GM19324 (cell line): ENCODE measurements around the gene TMEM121.

Experiments
- ATAC-seq: cut with Tn5 transposase; IDR thresholded peaks from one replicate; pipeline ENCODE4 v1.9.1; 2021; ENCODE audit warnings: mild to moderate bottlenecking, moderate library complexity; ENCODE audit not compliant: unreplicated experiment, low FRiP score

TMEM121 gene

GRCh38 chr14:105527381-105527825 lies 1.0 kb downstream of the TMEM121 start:
- no peak for ATAC-seq

GRCh38 chr14:105527826-105528585 lies 1.6 kb downstream of the TMEM121 start:
- ATAC-seq, result no peak

GRCh38 chr14:105528586-105529318 lies 2.4 kb downstream of the TMEM121 start:
- no peak for ATAC-seq

- no peak for ATAC-seq
Observed at GRCh38 chr14:105529319-105529568, 2.9 kb downstream of the TMEM121 start.

- ATAC-seq, result no peak
Observed at GRCh38 chr14:105529569-105530284, 3.3 kb downstream of the TMEM121 start.

- ATAC-seq, result no peak
Observed at GRCh38 chr14:105530285-105531087, 4.1 kb downstream of the TMEM121 start.

- ATAC-seq, result no peak
Observed at GRCh38 chr14:105531088-105531893, 4.9 kb downstream of the TMEM121 start.

- no peak for ATAC-seq
Observed at GRCh38 chr14:105531894-105532623, 5.7 kb downstream of the TMEM121 start.

GRCh38 chr14:105532735-105533141 lies 6.4 kb downstream of the TMEM121 start:
- no peak for ATAC-seq

- ATAC-seq, result no peak
Observed at GRCh38 chr14:105533391-105533790, 7.0 kb downstream of the TMEM121 start.

- ATAC-seq, result no peak
Observed at GRCh38 chr14:105533811-105534498, 7.6 kb downstream of the TMEM121 start.

GRCh38 chr14:105534586-105534985 lies 8.2 kb downstream of the TMEM121 start:
- no peak for ATAC-seq

GRCh38 chr14:105536051-105536450 lies 9.7 kb downstream of the TMEM121 start:
- ATAC-seq, result no peak

GRCh38 chr14:105536691-105537579 lies 10.6 kb downstream of the TMEM121 start:
- no peak for ATAC-seq

GRCh38 chr14:105537580-105538474 lies 11.4 kb downstream of the TMEM121 start:
- ATAC-seq, result no peak

- ATAC-seq, result no peak
Observed at GRCh38 chr14:105538481-105539049, 12.2 kb downstream of the TMEM121 start.
